ENCODE measurements around the gene RGS9BP.
"Not testable (repeated sequence)": the region's sequence is repeated elsewhere in the genome, so short reads cannot be mapped to it uniquely, and the experiment has no call there.

Gene RGS9BP

DNA sequence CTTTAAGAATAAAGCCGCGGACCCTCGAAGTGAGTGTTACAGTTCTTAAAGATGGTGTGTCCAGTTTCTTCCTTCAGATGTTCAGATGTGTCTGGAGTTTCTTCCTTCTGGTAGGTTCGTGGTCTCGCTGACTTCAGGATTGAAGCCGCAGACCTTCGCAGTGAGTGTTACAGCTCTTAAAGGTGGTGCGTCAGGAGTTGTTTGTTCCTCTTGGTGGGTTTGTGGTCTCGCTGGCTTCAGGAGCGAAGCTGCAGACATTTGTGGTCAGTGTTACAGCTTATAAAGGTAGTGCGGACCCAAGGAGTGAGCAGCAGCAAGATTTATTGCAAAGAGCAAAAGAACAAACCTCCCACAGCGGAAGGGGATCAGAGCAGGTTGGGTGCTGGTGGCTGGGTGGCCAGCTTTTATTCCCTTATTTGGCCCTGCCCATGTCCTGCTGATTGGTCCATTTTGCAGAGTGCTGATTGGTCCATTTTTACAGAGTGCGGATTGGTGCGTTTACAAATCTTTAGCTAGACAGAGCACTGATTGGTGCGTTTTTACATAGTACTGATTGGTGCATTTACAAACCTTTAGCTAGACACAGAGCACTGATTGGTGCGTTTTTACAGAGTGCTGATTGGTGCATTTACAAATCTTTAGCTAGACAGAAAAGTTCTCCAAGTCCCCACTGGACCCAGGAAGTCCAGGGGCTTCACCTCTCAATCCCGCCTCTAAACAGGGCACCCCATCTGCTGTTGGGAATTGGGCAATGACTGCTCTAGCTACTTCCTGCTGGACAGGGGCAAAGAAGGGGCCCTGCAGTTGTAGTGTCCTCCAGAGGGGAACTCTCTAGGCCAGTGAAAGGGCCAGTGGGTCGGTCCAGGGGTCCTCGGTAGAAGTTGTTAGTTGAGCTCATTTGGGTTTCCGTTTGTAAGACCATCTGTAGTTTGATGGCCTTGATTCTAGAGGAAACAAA is 17.8 kb downstream of the RGS9BP start:
- H3K27me3 ChIP-seq (ENCODE audit: control insufficient read depth in 3 of 3, insufficient read depth in 3 of 3, low read depth in 1 of 3, low read length in 3 of 3); H4K8ac ChIP-seq (ENCODE audit: low read depth, low read length); H3K36me3 ChIP-seq (replicated peaks in 1 of 2; ENCODE audit: control insufficient read depth in 2 of 2, insufficient read depth in 2 of 2, low read length in 2 of 2); H3K4me2 ChIP-seq (ENCODE audit: insufficient read depth, low read length, poor library complexity, severe bottlenecking); H3K79me1 ChIP-seq (ENCODE audit: low read depth, low read length); H3K18ac ChIP-seq (ENCODE audit: low read length); H3K27ac ChIP-seq (replicated peaks; ENCODE audit: low read length); H3K4me3 ChIP-seq (ENCODE audit: low read length in 2 of 2); DNase-seq (ENCODE audit: low spot score); H3K9me3 ChIP-seq (replicated peaks in 1 of 2; ENCODE audit: control insufficient read depth in 2 of 2, insufficient read depth in 1 of 2, low read depth in 1 of 2, low read length in 2 of 2); H2AK5ac ChIP-seq (ENCODE audit: low read depth, low read length); H2BK5ac ChIP-seq (ENCODE audit: low read length); H3K23ac ChIP-seq (ENCODE audit: low read depth, low read length, poor library complexity); H3K4ac ChIP-seq (ENCODE audit: low read length); H3K9ac ChIP-seq (ENCODE audit: low read depth, low read length, poor library complexity); H2BK12ac ChIP-seq (ENCODE audit: low read length); H2BK120ac ChIP-seq (ENCODE audit: low read depth, low read length); H2AFZ ChIP-seq (ENCODE audit: low read length); H2BK15ac ChIP-seq (ENCODE audit: low read length); H3K4me1 ChIP-seq (ENCODE audit: control insufficient read depth in 2 of 2, insufficient read depth in 1 of 2, low read depth in 1 of 2, low read length in 2 of 2); H4K91ac ChIP-seq (ENCODE audit: low read depth, low read length, poor library complexity); H3K14ac ChIP-seq (ENCODE audit: low read length): not testable (repeated sequence)
- no CpG with 5 or more reads among the region's 20 CpGs for WGBS, 2 donors (ENCODE audit: extremely low coverage in 2 of 2, insufficient read length in 2 of 2, insufficient replicate concordance in 1 of 2)

DNA sequence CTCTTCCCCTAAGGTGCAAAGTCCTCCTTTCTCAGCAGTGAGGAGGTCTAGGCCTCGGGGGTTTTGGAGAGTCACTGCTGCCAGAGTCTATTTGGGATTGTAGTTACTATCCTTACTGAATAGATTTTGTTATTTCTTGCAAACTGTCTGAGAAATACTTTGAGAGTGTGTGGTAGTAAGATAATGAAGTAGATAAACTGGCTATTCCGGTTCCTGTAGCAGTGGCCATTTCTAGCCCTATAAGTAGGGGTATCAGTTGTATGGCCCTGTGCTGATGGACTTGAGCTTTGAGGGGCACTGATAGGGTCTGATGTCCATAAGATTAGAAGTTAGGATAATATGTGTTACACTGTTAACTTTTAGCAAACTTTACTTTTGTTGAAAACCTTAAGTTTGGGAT is 18.7 kb downstream of the RGS9BP start:
- not testable (repeated sequence) for H2BK12ac ChIP-seq (ENCODE audit: low read length); H3K18ac ChIP-seq (ENCODE audit: low read length); H3K4me2 ChIP-seq (ENCODE audit: insufficient read depth, low read length, poor library complexity, severe bottlenecking); H2AFZ ChIP-seq (ENCODE audit: low read length); H2BK120ac ChIP-seq (ENCODE audit: low read depth, low read length); H3K79me1 ChIP-seq (ENCODE audit: low read depth, low read length); H2AK5ac ChIP-seq (ENCODE audit: low read depth, low read length); H2BK5ac ChIP-seq (ENCODE audit: low read length); H3K9me3 ChIP-seq (replicated peaks in 1 of 2; ENCODE audit: control insufficient read depth in 2 of 2, insufficient read depth in 1 of 2, low read depth in 1 of 2, low read length in 2 of 2); DNase-seq (ENCODE audit: low spot score); H3K4ac ChIP-seq (ENCODE audit: low read length); H2BK15ac ChIP-seq (ENCODE audit: low read length); H3K36me3 ChIP-seq (replicated peaks in 1 of 2; ENCODE audit: control insufficient read depth in 2 of 2, insufficient read depth in 2 of 2, low read length in 2 of 2); H4K91ac ChIP-seq (ENCODE audit: low read depth, low read length, poor library complexity); H3K14ac ChIP-seq (ENCODE audit: low read length); H4K8ac ChIP-seq (ENCODE audit: low read depth, low read length); H3K4me1 ChIP-seq (ENCODE audit: control insufficient read depth in 2 of 2, insufficient read depth in 1 of 2, low read depth in 1 of 2, low read length in 2 of 2); H3K27me3 ChIP-seq (ENCODE audit: control insufficient read depth in 3 of 3, insufficient read depth in 3 of 3, low read depth in 1 of 3, low read length in 3 of 3); H3K27ac ChIP-seq (replicated peaks; ENCODE audit: low read length); H3K4me3 ChIP-seq (ENCODE audit: low read length in 2 of 2); H3K9ac ChIP-seq (ENCODE audit: low read depth, low read length, poor library complexity); H3K23ac ChIP-seq (ENCODE audit: low read depth, low read length, poor library complexity)
- WGBS, 2 donors (ENCODE audit: extremely low coverage in 2 of 2, insufficient read length in 2 of 2, insufficient replicate concordance in 1 of 2), result no CpG with 5 or more reads among the region's 2 CpGs

DNA sequence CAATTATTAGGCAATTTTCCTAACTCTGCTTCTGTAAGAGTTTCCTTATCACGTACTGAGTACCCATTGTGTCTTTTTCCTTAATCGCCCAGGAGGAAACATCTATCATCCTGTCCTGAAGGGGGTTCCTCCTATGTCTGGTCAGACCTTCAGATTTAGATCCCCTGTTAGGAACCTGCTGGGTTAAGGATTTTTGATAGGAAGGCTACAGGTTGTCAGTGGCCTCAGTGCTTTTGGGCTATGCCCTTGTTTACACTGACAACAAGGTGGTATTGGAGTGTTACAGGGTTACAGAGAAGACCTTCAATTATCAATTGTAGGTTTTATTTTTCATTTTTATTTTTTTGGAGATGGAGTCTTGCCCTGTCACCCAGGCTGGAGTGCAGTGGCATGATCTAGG is 19.2 kb downstream of the RGS9BP start:
- H4K8ac ChIP-seq (ENCODE audit: low read depth, low read length); H2BK5ac ChIP-seq (ENCODE audit: low read length); H3K27ac ChIP-seq (replicated peaks; ENCODE audit: low read length); H2BK120ac ChIP-seq (ENCODE audit: low read depth, low read length); H3K36me3 ChIP-seq (replicated peaks in 1 of 2; ENCODE audit: control insufficient read depth in 2 of 2, insufficient read depth in 2 of 2, low read length in 2 of 2); H4K91ac ChIP-seq (ENCODE audit: low read depth, low read length, poor library complexity); H2AK5ac ChIP-seq (ENCODE audit: low read depth, low read length); H2AFZ ChIP-seq (ENCODE audit: low read length); H3K4me2 ChIP-seq (ENCODE audit: insufficient read depth, low read length, poor library complexity, severe bottlenecking); H3K9me3 ChIP-seq (replicated peaks in 1 of 2; ENCODE audit: control insufficient read depth in 2 of 2, insufficient read depth in 1 of 2, low read depth in 1 of 2, low read length in 2 of 2); H3K23ac ChIP-seq (ENCODE audit: low read depth, low read length, poor library complexity); H3K18ac ChIP-seq (ENCODE audit: low read length); H3K27me3 ChIP-seq (ENCODE audit: control insufficient read depth in 3 of 3, insufficient read depth in 3 of 3, low read depth in 1 of 3, low read length in 3 of 3); H3K4me3 ChIP-seq (ENCODE audit: low read length in 2 of 2); H2BK12ac ChIP-seq (ENCODE audit: low read length); H3K4me1 ChIP-seq (ENCODE audit: control insufficient read depth in 2 of 2, insufficient read depth in 1 of 2, low read depth in 1 of 2, low read length in 2 of 2); H3K4ac ChIP-seq (ENCODE audit: low read length); H3K9ac ChIP-seq (ENCODE audit: low read depth, low read length, poor library complexity); DNase-seq (ENCODE audit: low spot score); H2BK15ac ChIP-seq (ENCODE audit: low read length); H3K14ac ChIP-seq (ENCODE audit: low read length); H3K79me1 ChIP-seq (ENCODE audit: low read depth, low read length): not testable (repeated sequence)
- WGBS, 2 donors (ENCODE audit: extremely low coverage in 2 of 2, insufficient read length in 2 of 2, insufficient replicate concordance in 1 of 2), result no CpG with 5 or more reads among the region's 2 CpGs

DNA sequence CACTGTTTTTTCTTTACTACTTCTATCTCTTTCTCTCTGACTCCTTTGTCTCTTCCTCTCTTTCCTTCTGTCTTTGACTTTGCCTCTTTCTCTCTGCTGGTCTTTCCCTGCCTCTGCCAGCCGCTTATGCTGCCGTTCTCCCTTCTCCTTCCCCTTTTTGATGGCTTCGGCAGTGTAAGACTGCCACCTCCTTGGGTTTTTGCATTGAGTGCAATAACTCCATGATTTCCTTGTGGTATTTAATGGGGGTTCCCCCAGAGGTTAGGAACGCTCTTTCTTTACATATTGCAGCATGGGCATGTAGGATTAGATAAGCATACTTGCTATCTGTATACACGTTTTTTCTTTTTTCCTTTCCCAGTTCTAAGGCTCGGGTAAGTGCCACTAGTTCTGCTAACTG is 19.9 kb downstream of the RGS9BP start:
- H3K14ac ChIP-seq (ENCODE audit: low read length); H3K23ac ChIP-seq (ENCODE audit: low read depth, low read length, poor library complexity); H2BK15ac ChIP-seq (ENCODE audit: low read length); H3K27ac ChIP-seq (replicated peaks; ENCODE audit: low read length); H3K9ac ChIP-seq (ENCODE audit: low read depth, low read length, poor library complexity); H2BK12ac ChIP-seq (ENCODE audit: low read length); H4K8ac ChIP-seq (ENCODE audit: low read depth, low read length); DNase-seq (ENCODE audit: low spot score); H2BK5ac ChIP-seq (ENCODE audit: low read length); H3K18ac ChIP-seq (ENCODE audit: low read length); H3K4me1 ChIP-seq (ENCODE audit: control insufficient read depth in 2 of 2, insufficient read depth in 1 of 2, low read depth in 1 of 2, low read length in 2 of 2); H3K9me3 ChIP-seq (replicated peaks in 1 of 2; ENCODE audit: control insufficient read depth in 2 of 2, insufficient read depth in 1 of 2, low read depth in 1 of 2, low read length in 2 of 2); H2AFZ ChIP-seq (ENCODE audit: low read length); H3K4ac ChIP-seq (ENCODE audit: low read length); H2BK120ac ChIP-seq (ENCODE audit: low read depth, low read length); H3K4me3 ChIP-seq (ENCODE audit: low read length in 2 of 2); H3K4me2 ChIP-seq (ENCODE audit: insufficient read depth, low read length, poor library complexity, severe bottlenecking); H3K36me3 ChIP-seq (replicated peaks in 1 of 2; ENCODE audit: control insufficient read depth in 2 of 2, insufficient read depth in 2 of 2, low read length in 2 of 2); H2AK5ac ChIP-seq (ENCODE audit: low read depth, low read length); H3K27me3 ChIP-seq (ENCODE audit: control insufficient read depth in 3 of 3, insufficient read depth in 3 of 3, low read depth in 1 of 3, low read length in 3 of 3); H4K91ac ChIP-seq (ENCODE audit: low read depth, low read length, poor library complexity); H3K79me1 ChIP-seq (ENCODE audit: low read depth, low read length): not testable (repeated sequence)
- no CpG with 5 or more reads among the region's 6 CpGs for WGBS, 2 donors (ENCODE audit: extremely low coverage in 2 of 2, insufficient read length in 2 of 2, insufficient replicate concordance in 1 of 2)

All from neuronal stem cell (in vitro differentiated cells).